GM12878 (cell line): ENCODE results near the gene REEP1. TPM values are rescaled to one million over a fixed set of nuclear protein-coding genes. Genes with fewer than 3 reads are reported as not detected.

Experiments
- ATAC-seq: fragments of 200-7000 bp; cut with Tn5 transposase; 3 replicates; pipeline ENCODE4 v1.9.1; 2020; ENCODE audit warnings: mild to moderate bottlenecking, moderate library complexity
- BruUV-seq: library from RNA; stranded (reverse); fragments of 400-500 nt; replicated peaks from 2 replicates; lab custom pipeline; 2021; lab: Mats Ljungman, UMichigan
- CTCF ChIA-PET: fragments of 300-600 bp; sonication (Branson Sonifier 250); formaldehyde crosslinking; extraction: SDS; loops from one replicate; lab custom pipeline; 2021; ENCODE audit warnings: inconsistent platforms; lab: Yijun Ruan, JAX
- POLR2A ChIA-PET: fragments of 350-600 bp; formaldehyde crosslinking; extraction: SDS; loops from one replicate; lab custom pipeline; 2021; ENCODE audit warnings: inconsistent platforms; lab: Charles Lee
- RAD21 ChIA-PET: fragments of 300-600 bp; sonication (Branson Sonifier 250); formaldehyde crosslinking; loops from one replicate; lab custom pipeline; 2023; ENCODE audit warnings: antibody characterized with exemption; ENCODE audit not compliant: unreplicated experiment; lab: Charles Lee
- SMC1A ChIA-PET: fragments of 300-600 bp; sonication (Branson Sonifier 250); formaldehyde crosslinking; loops from one replicate; lab custom pipeline; 2023; ENCODE audit not compliant: unreplicated experiment, uncharacterized antibody; lab: Charles Lee
- DNase-seq: peaks from one replicate; pipeline ENCODE4 v3.0.0-alpha.2; 2011; ENCODE audit warnings: low read depth, low spot score
- FAIRE-seq: peaks from 3 replicates; lab custom pipeline; 2011; peaks lifted over from hg19 to GRCh38; lab: Jason Lieb, UNC
- H2AFZ ChIP-seq: 2 replicates; pipeline ENCODE4 v1.6.0; 2011; ENCODE audit warnings: low read depth, low read length, control low read depth; ENCODE audit not compliant: control insufficient read depth
- H3K27ac ChIP-seq: 2 replicates; pipeline ENCODE4 v1.5.1; 2011; ENCODE audit warnings: control low read depth; ENCODE audit not compliant: control insufficient read depth, insufficient read depth
- H3K27me3 ChIP-seq, 2 experiments: replicated peaks in 1 of 2; 2 replicates each; pipeline versions ENCODE4 v1.6.0 to v1.6.1; 2011; ENCODE audit warnings: low read length in 1 of 2; ENCODE audit not compliant: control insufficient read depth in 2 of 2, insufficient read depth in 2 of 2
- H3K36me3 ChIP-seq, 2 experiments: 2 replicates each; pipeline ENCODE4 v1.5.1; 2011; ENCODE audit warnings: low read length in 1 of 2; ENCODE audit not compliant: control insufficient read depth in 2 of 2, insufficient read depth in 2 of 2
- H3K4me1 ChIP-seq: 2 replicates; pipeline ENCODE4 v1.6.1; 2011; ENCODE audit warnings: mild to moderate bottlenecking, low read length, moderate library complexity, mixed read lengths; ENCODE audit not compliant: control insufficient read depth, insufficient read depth
- H3K4me2 ChIP-seq: 2 replicates; pipeline ENCODE4 v1.6.0; 2011; ENCODE audit warnings: control low read depth; ENCODE audit not compliant: control insufficient read depth, insufficient read depth
- H3K4me3 ChIP-seq: fragments of 200-600 bp; sonication (generic); 2 replicates; pipeline ENCODE4 v1.5.1; 2016
- H3K79me2 ChIP-seq: 2 replicates; pipeline ENCODE4 v1.6.0; 2011; ENCODE audit warnings: low read length; ENCODE audit not compliant: control insufficient read depth, insufficient read depth
- H3K9ac ChIP-seq: 2 replicates; pipeline ENCODE4 v1.8.0; 2011; ENCODE audit warnings: low read length, control low read depth, mixed read lengths; ENCODE audit not compliant: control insufficient read depth, insufficient read depth
- H3K9me3 ChIP-seq: replicated peaks from 3 replicates; pipeline ENCODE4 v1.5.1; 2011; ENCODE audit warnings: mild to moderate bottlenecking, low read length; ENCODE audit not compliant: control insufficient read depth, insufficient read depth
- H4K20me1 ChIP-seq: 2 replicates; pipeline ENCODE4 v1.6.0; 2011; ENCODE audit not compliant: control insufficient read depth, insufficient read depth
- ATF2 ChIP-seq: IDR thresholded peaks from 2 replicates; pipeline ENCODE4 v1.6.1; 2012; ENCODE audit warnings: low read length, inconsistent platforms
- CBFB ChIP-seq: IDR thresholded peaks from 2 replicates; pipeline ENCODE4 v1.6.1; 2016; ENCODE audit warnings: antibody characterized with exemption, low read depth
- GATAD2B ChIP-seq: fragments of 450-650 bp; conservative IDR thresholded peaks from 2 replicates; pipeline ENCODE4 v1.6.1; 2017; ENCODE audit warnings: low read depth, mild to moderate bottlenecking, moderate library complexity
- MEF2A ChIP-seq: IDR thresholded peaks from 2 replicates; pipeline ENCODE4 v1.6.1; 2011; ENCODE audit warnings: low read depth, mild to moderate bottlenecking, low read length, moderate library complexity; ENCODE audit not compliant: insufficient read depth
- NFIC ChIP-seq: IDR thresholded peaks from 2 replicates; pipeline ENCODE4 v1.6.1; 2012; ENCODE audit warnings: low read depth, mild to moderate bottlenecking, inconsistent platforms, low read length, moderate library complexity
- REST ChIP-seq: IDR thresholded peaks from 2 replicates; pipeline ENCODE4 v1.6.1; 2012; ENCODE audit warnings: mild to moderate bottlenecking, low read depth, low read length
- RFX5 ChIP-seq: IDR thresholded peaks from 2 replicates; pipeline ENCODE4 v1.6.1; 2011; ENCODE audit warnings: low read depth, low read length, improper control_type of control experiment
- WGBS: methylation state at CpG from one replicate; pipeline ENCODE4 v1.1.6; 2016; ENCODE audit warnings: low lambda C conversion rate; ENCODE audit not compliant: insufficient replicate concordance, insufficient coverage; ENCODE audit errors: missing lambda C conversion rate; 5-methylcytosine and 5-hydroxymethylcytosine counted together
- in situ Hi-C: fragments of 300-500 bp; cut with MboI; formaldehyde crosslinking; loops from 9 replicates; pipeline ENCODE4 v1.14.3; 2018; ENCODE audit warnings: mixed read lengths
- intact Hi-C: fragments of 100-400 bp; cut with micrococcal nuclease; formaldehyde crosslinking; loops from one replicate; pipeline ENCODE4 v1.14.2; 2022; ENCODE audit not compliant: unreplicated experiment
- polyA plus RNA-seq, 11 experiments: library from polyadenylated mRNA; depleted of rRNA in 4 of 11; unstranded in 6 of 11; stranded (reverse) in 5 of 11; fragments of >200 nt; fragmentation: Nextera tagmentation in 4 of 11; fragmentation: Illumina TruSeq in 1 of 11; extraction: Ambion mirVana in 4 of 11; extraction: Trizol in 1 of 11; gene quantifications; 1 replicate in 1 of 11; 2 replicates in 10 of 11; pipeline versions ENCODE4 v1.2.1 to v1.2.3, GENCODE V29; 2011 to 2016; ENCODE audit warnings: inconsistent platforms in 2 of 11, missing spikeins in 2 of 11, low read depth in 1 of 11
- total RNA-seq, 4 experiments: library from RNA; depleted of rRNA in 3 of 4; stranded (reverse); fragments of >200 nt in 3 of 4; fragmentation: Illumina TruSeq in 1 of 4; extraction: Trizol in 1 of 4; gene quantifications; 2 replicates each; pipeline versions ENCODE4 v1.2.1 to v1.2.3, GENCODE V29; 2013 to 2021

REEP1 gene
- total and polyA plus RNA-seq, 10 of the 15 experiments (the other 5 are each of a cell fraction or from before 2014, with no cell fraction given) = 0.02 to 0.30 (median 0.09) TPM; not detected in 1

- TF ChIP-seq REST (no peak), RFX5 (no peak), MEF2A (no peak)
These were observed 63.0 kb downstream of the REEP1 start (continued) for GRCh38 chr2:86274265-86274917.

- no peaks in the 10 kb centered on the region for H3K36me3 ChIP-seq
- FAIRE-seq = no peak
These were observed 65.3 kb downstream of the REEP1 start for GRCh38 chr2:86272111-86272510.

More at GRCh38 chr2:86272111-86272510, 65.3 kb downstream of the REEP1 start:
- H3K9me3 ChIP-seq = peaks cover 12% of the 10 kb centered on the region; the same call in 2 of the 3 replicates
- H3K79me2 ChIP-seq = no peaks in the 10 kb centered on the region
- no TSS peak for BruUV-seq
- H3K4me1 ChIP-seq = peaks cover 28% of the 10 kb centered on the region
- no peaks in the 10 kb centered on the region for H4K20me1 ChIP-seq
- no peak overlapping the region for H3K4me2 ChIP-seq
- intact Hi-C loops = no loop called here
- DNase-seq (no peak), ATAC-seq (no peak)
- no peak overlapping the region for H3K27ac ChIP-seq
- RAD21 ChIA-PET = no interaction called here
- POLR2A ChIA-PET = interaction anchor here (0.5 kb wide), 1 partner anchor 48 kb away, joined by 3 read pairs; no protein-coding TSS in a partner anchor
- in situ Hi-C loops = no loop called here
- no peak overlapping the region for H3K9ac ChIP-seq
- H3K27me3 ChIP-seq = no peaks in the 10 kb centered on the region
- CTCF ChIA-PET = interaction anchor here (0.8 to 1.4 kb wide), 2 partner anchors 39 to 51 kb away, joined by 3 to 5 read pairs; no protein-coding TSS in a partner anchor
- TF ChIP-seq CBFB (no peak), GATAD2B (no peak), NFIC (no peak), ATF2 (no peak)
- 53% methylated on average over 2 of the region's 2 CpGs for WGBS
- SMC1A ChIA-PET = interaction anchor here (1.1 to 3.2 kb wide), 3 partner anchors 9 to 47 kb away, joined by 3 to 13 read pairs (median 10); no protein-coding TSS in a partner anchor
- H3K4me3 ChIP-seq = no peak overlapping the region
- no peak overlapping the region for H2AFZ ChIP-seq
